Measurements from ENCODE around the gene NPHP3. TPM values are rescaled to one million over a fixed set of nuclear protein-coding genes. Genes with fewer than 3 reads are reported as not detected.
"Not testable (repeated sequence)": the region's sequence is repeated elsewhere in the genome, so short reads cannot be mapped to it uniquely, and the experiment has no call there.

NPHP3 gene
- total RNA-seq = 10 to 100 TPM; 14.3 to 14.4 TPM

GRCh38 chr3:132722165-132723023, at the start of gene NPHP3:
Gene NPHP3, minus strand, starts transcription at chr3:132722409. Its CDS starts 54 bp downstream, at chr3:132722355.
- CTCF ChIA-PET = interaction anchor here (0.8 to 1.3 kb wide), 2 partner anchors 9 to 36 kb away, joined by 3 read pairs; no protein-coding TSS in a partner anchor
- peaks cover 16% of the 10 kb centered on the region for H3K36me3 Mint-ChIP-seq (ENCODE audit: low read depth)
- POLR2A ChIA-PET = no interaction called here
- no peaks in the 10 kb centered on the region for H3K27me3 Mint-ChIP-seq
- H3K4me3 Mint-ChIP-seq = peak within 1 kb of the TSS; percentile 91
- peaks cover 36% of the 10 kb centered on the region for H3K4me1 Mint-ChIP-seq
- DNase-seq = peak; percentile 96
- peak within 1 kb of the TSS; percentile 93 for H3K27ac Mint-ChIP-seq
- H3K9me3 Mint-ChIP-seq = no peaks in the 10 kb centered on the region

- H3K27ac Mint-ChIP-seq = no peak overlapping the region
- peaks cover 5% of the 10 kb centered on the region for H3K4me1 Mint-ChIP-seq
- H3K27me3 Mint-ChIP-seq = peaks cover 5% of the 10 kb centered on the region
- H3K4me3 Mint-ChIP-seq = no peak overlapping the region
- no peaks in the 10 kb centered on the region for H3K36me3 Mint-ChIP-seq (ENCODE audit: low read depth)
- ChIA-PET CTCF (no interaction called here), POLR2A (no interaction called here)
- H3K9me3 Mint-ChIP-seq = no peaks in the 10 kb centered on the region
- no peak for DNase-seq
Observed at GRCh38 chr3:132758740-132759139, 36.5 kb upstream of the NPHP3 start.

- DNase-seq = no peak
- H3K27ac Mint-ChIP-seq = no peak overlapping the region
- no peak overlapping the region for H3K4me3 Mint-ChIP-seq
- ChIA-PET CTCF (no interaction called here), POLR2A (no interaction called here)
- no peaks in the 10 kb centered on the region for H3K36me3 Mint-ChIP-seq (ENCODE audit: low read depth)
- H3K9me3 Mint-ChIP-seq = no peaks in the 10 kb centered on the region
- H3K27me3 Mint-ChIP-seq = peaks cover 15% of the 10 kb centered on the region
- H3K4me1 Mint-ChIP-seq = peaks cover 5% of the 10 kb centered on the region
Observed at GRCh38 chr3:132756108-132756650, 34.0 kb upstream of the NPHP3 start.

GRCh38 chr3:132753946-132754345, 31.7 kb upstream of the NPHP3 start:
- Mint-ChIP-seq H3K36me3 (ENCODE audit: low read depth) (no peaks in the 10 kb centered on the region), H3K9me3 (no peaks in the 10 kb centered on the region), H3K27ac (no peak overlapping the region), H3K4me1 (peaks cover 5% of the 10 kb centered on the region), H3K4me3 (no peak overlapping the region), H3K27me3 (peaks cover 18% of the 10 kb centered on the region)
- POLR2A ChIA-PET = no interaction called here
- CTCF ChIA-PET = no interaction called here
- DNase-seq = no peak

- Mint-ChIP-seq H3K4me3 (no peak overlapping the region), H3K4me1 (no peaks in the 10 kb centered on the region)
- POLR2A ChIA-PET = no interaction called here
Observed at GRCh38 chr3:132749786-132750185, 27.6 kb upstream of the NPHP3 start.

GRCh38 chr3:132746720-132747119, 24.5 kb upstream of the NPHP3 start:
- H3K4me3 Mint-ChIP-seq; H3K27ac Mint-ChIP-seq; H3K4me1 Mint-ChIP-seq; POLR2A ChIA-PET; CTCF ChIA-PET; DNase-seq; H3K9me3 Mint-ChIP-seq; H3K36me3 Mint-ChIP-seq (ENCODE audit: low read depth): not testable (repeated sequence)
- H3K27me3 Mint-ChIP-seq = peaks cover 38% of the 10 kb centered on the region

More at GRCh38 chr3:132749786-132750185, 27.6 kb upstream of the NPHP3 start:
- CTCF ChIA-PET = no interaction called here
- Mint-ChIP-seq H3K27ac (no peak overlapping the region), H3K36me3 (ENCODE audit: low read depth) (no peaks in the 10 kb centered on the region), H3K27me3 (peaks cover 25% of the 10 kb centered on the region), H3K9me3 (no peaks in the 10 kb centered on the region)
- no peak for DNase-seq

GRCh38 chr3:132738314-132738713, 16.1 kb upstream of the NPHP3 start:
- Mint-ChIP-seq H3K4me3 (no peak overlapping the region), H3K36me3 (ENCODE audit: low read depth) (no peaks in the 10 kb centered on the region), H3K4me1 (no peaks in the 10 kb centered on the region), H3K27me3 (peaks cover 53% of the 10 kb centered on the region), H3K27ac (no peak overlapping the region), H3K9me3 (peaks cover 2% of the 10 kb centered on the region)
- CTCF ChIA-PET = interaction anchor here (1.3 kb wide), 1 partner anchor 12 kb away, joined by 3 read pairs; no protein-coding TSS in a partner anchor
- POLR2A ChIA-PET = no interaction called here
- DNase-seq = no peak

- H3K4me3 Mint-ChIP-seq = no peak overlapping the region
- no peak for DNase-seq
- H3K9me3 Mint-ChIP-seq = no peaks in the 10 kb centered on the region
- H3K36me3 Mint-ChIP-seq (ENCODE audit: low read depth) = no peaks in the 10 kb centered on the region
- ChIA-PET CTCF (no interaction called here), POLR2A (no interaction called here)
- H3K4me1 Mint-ChIP-seq = no peaks in the 10 kb centered on the region
- H3K27ac Mint-ChIP-seq = no peak overlapping the region
- H3K27me3 Mint-ChIP-seq = peaks cover 56% of the 10 kb centered on the region
Observed at GRCh38 chr3:132735589-132735988, 13.4 kb upstream of the NPHP3 start.

- H3K36me3 Mint-ChIP-seq (ENCODE audit: low read depth) = no peaks in the 10 kb centered on the region
- no peaks in the 10 kb centered on the region for H3K9me3 Mint-ChIP-seq
- H3K4me3 Mint-ChIP-seq = no peak overlapping the region
- peaks cover 44% of the 10 kb centered on the region for H3K27me3 Mint-ChIP-seq
- DNase-seq = no peak
- ChIA-PET POLR2A (interaction anchor here (0.6 kb wide), 1 partner anchor 314 kb away, joined by 8 read pairs; no protein-coding TSS in a partner anchor), CTCF (interaction anchor here (0.6 to 1.2 kb wide), 3 partner anchors 8 to 704 kb away, joined by 3 to 4 read pairs (median 3); no protein-coding TSS in a partner anchor)
- H3K27ac Mint-ChIP-seq = no peak overlapping the region
- no peaks in the 10 kb centered on the region for H3K4me1 Mint-ChIP-seq
Observed at GRCh38 chr3:132730891-132731580, 8.8 kb upstream of the NPHP3 start.

GRCh38 chr3:132726341-132726823, 4.2 kb upstream of the NPHP3 start:
- DNase-seq = peak; percentile 8
- ChIA-PET POLR2A (no interaction called here), CTCF (interaction anchor here (0.6 to 1.4 kb wide), 6 partner anchors 11 to 843 kb away, joined by 3 to 4 read pairs (median 3); no protein-coding TSS in a partner anchor)
- H3K4me3 Mint-ChIP-seq = no peak overlapping the region
- no peak overlapping the region for H3K27ac Mint-ChIP-seq
- H3K27me3 Mint-ChIP-seq = peaks cover 19% of the 10 kb centered on the region
- no peaks in the 10 kb centered on the region for H3K36me3 Mint-ChIP-seq (ENCODE audit: low read depth)
- H3K4me1 Mint-ChIP-seq = peaks cover 13% of the 10 kb centered on the region
- no peaks in the 10 kb centered on the region for H3K9me3 Mint-ChIP-seq

- ChIA-PET POLR2A (interaction anchor here (0.6 kb wide), 1 partner anchor 1814 kb away, joined by 3 read pairs; no protein-coding TSS in a partner anchor), CTCF (interaction anchor here (0.6 to 0.8 kb wide), 2 partner anchors 8 to 700 kb away, joined by 3 read pairs; no protein-coding TSS in a partner anchor)
- Mint-ChIP-seq H3K36me3 (ENCODE audit: low read depth) (peaks cover 15% of the 10 kb centered on the region), H3K4me3 (peak overlapping the region; percentile 76), H3K4me1 (peaks cover 36% of the 10 kb centered on the region), H3K9me3 (no peaks in the 10 kb centered on the region), H3K27me3 (no peaks in the 10 kb centered on the region), H3K27ac (peak overlapping the region; percentile 70)
- DNase-seq = no peak
Observed at GRCh38 chr3:132723024-132723950, 1.1 kb upstream of the NPHP3 start.
